Esophagus squamous epithelium (tissue), 5 donors: ENCODE results near the gene ZNF93. TPM values are rescaled to one million over a fixed set of nuclear protein-coding genes. Genes with fewer than 3 reads are reported as not detected.
A peak's percentile ranks its signal among the peaks of the same experiment; 100 is the strongest.
"Not testable (repeated sequence)": the region's sequence is repeated elsewhere in the genome, so short reads cannot be mapped to it uniquely, and the experiment has no call there.

Source experiments
- DNase-seq: peaks from one replicate; lab custom pipeline; 2025; lab: John Stamatoyannopoulos, UW
- H3K27ac ChIP-seq, 4 donors: fragments of 200-600 bp; sonication (generic); one replicate each; pipeline ENCODE4 v1.5.1; 2016 to 2019; ENCODE audit warnings: mild to moderate bottlenecking in 1 of 4
- H3K27me3 ChIP-seq, 4 donors: fragments of 200-600 bp; sonication (generic); 1 replicate in 3 of 4; 2 replicates in 1 of 4; pipeline versions ENCODE4 v1.5.1 to v1.6.0; 2017 to 2021; ENCODE audit warnings: antibody characterized with exemption in 1 of 4
- H3K36me3 ChIP-seq, 3 donors: fragments of 200-600 bp; sonication (generic); one replicate each; pipeline ENCODE4 v1.5.1; 2016 to 2019
- H3K4me1 ChIP-seq, 3 donors: fragments of 200-600 bp; sonication (generic); one replicate each; pipeline ENCODE4 v1.5.1; 2017 to 2019
- H3K4me3 ChIP-seq, 4 donors: fragments of 200-600 bp; sonication (generic); 1 replicate in 3 of 4; 2 replicates in 1 of 4; pipeline ENCODE4 v1.5.1; 2016 to 2019; ENCODE audit warnings: mild to moderate bottlenecking in 2 of 4, moderate library complexity in 1 of 4
- H3K9me3 ChIP-seq, 3 donors: fragments of 200-600 bp; sonication (generic); one replicate each; pipeline ENCODE4 v1.5.1; 2016 to 2019
- POLR2A ChIP-seq, 4 donors: fragments of 450-650 bp; IDR thresholded peaks; one replicate each; pipeline ENCODE4 v1.6.1; 2017; ENCODE audit warnings: antibody characterized with exemption in 4 of 4, mild to moderate bottlenecking in 4 of 4, moderate library complexity in 3 of 4
- WGBS, 2 donors: methylation state at CpG; one replicate each; pipeline ENCODE4 v1.1.5; 2018; 5-methylcytosine and 5-hydroxymethylcytosine counted together
- intact Hi-C: fragments of 100-400 bp; cut with DNase I; formaldehyde crosslinking; loops from one replicate; pipeline ENCODE4 v1.15.0; 2022
- total RNA-seq, 4 donors: library from RNA; depleted of rRNA; stranded (reverse); fragments of >200 nt; gene quantifications; one replicate each; pipeline ENCODE4 v1.1.0, GENCODE V29; 2016
- TF ChIP-seq, protein P1 (sequence below), 6 experiments: fragments of 450-650 bp in 4 of 6; fragments of 200-600 bp in 2 of 6; sonication (generic) in 2 of 6; IDR thresholded peaks; one replicate each; pipeline ENCODE4 v1.5.1; 2016 to 2019; ENCODE audit warnings: antibody characterized with exemption in 6 of 6, mild to moderate bottlenecking in 4 of 6, moderate library complexity in 4 of 6
- donor health status: DM: yes; HTN: yes; CAD: no.

ZNF93 gene
- total RNA-seq: 10 to 100 TPM in 1 of 4 donors, 1 to 10 TPM in 3; 4.7 to 12.7 (median 7.4) TPM

DNA sequence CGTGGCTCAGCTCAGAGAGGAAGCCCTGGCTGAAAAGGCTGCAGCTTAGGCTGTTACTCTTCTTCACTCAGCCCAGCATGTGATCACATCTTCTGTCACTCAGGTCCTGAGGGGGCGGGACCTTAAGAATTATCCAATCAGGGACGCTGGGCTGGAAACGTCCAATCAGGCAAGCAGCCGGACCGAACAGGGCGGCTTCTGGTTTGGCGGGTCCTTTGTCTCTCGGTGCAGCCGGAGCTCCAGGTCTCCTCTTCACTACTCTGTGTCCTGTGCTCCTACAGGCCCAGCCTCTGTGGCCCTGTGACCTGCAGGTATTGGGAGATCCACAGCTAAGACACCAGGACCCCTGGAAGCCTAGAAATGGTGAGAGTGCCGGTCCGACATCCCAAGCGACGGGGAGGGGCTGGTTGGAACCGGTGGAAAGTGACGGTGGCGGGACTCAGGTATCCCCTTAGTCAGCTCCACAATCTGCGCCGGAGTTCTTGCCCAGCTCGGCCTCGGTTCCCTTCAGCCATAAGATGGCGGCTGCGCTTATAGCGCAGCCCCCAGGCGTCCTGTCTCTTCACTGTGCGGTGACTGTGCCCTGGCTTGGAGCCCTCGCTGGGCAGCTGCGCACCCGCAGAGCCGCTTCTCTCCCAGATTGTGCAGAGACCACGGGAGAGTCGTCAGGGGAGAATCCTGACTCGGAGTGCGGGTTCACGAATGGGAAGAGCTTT lies at the start of gene ZNF93:
TSS of gene ZNF93 (plus strand) at position 218 of the 716 bp plus-strand sequence. CDS start at position 361, 143 bp downstream.
- Histone ChIP-seq H3K4me3 (peak within 1 kb of the TSS; percentile 43 to 86 (median 68)), H3K9me3 (peaks cover 0 to 34% (median 7%) of the 10 kb centered on the region in 3 donors), H3K27ac (peak within 1 kb of the TSS; percentile 77 to 96 (median 87)), H3K36me3 (no peaks in the 10 kb centered on the region), H3K4me1 (peaks cover 0 to 15% (median 0%) of the 10 kb centered on the region in 3 donors), H3K27me3 (no peaks in the 10 kb centered on the region)
- 1% methylated on average over 14 to 17 of the region's 35 CpGs for WGBS, 2 donors
- DNase-seq: peak; percentile 79
- intact Hi-C loops: loop anchor here (5.0 kb wide), 1 partner anchor 79 kb away; the partner anchor contains the start of gene ZNF506
- TF ChIP-seq, protein P1, sequence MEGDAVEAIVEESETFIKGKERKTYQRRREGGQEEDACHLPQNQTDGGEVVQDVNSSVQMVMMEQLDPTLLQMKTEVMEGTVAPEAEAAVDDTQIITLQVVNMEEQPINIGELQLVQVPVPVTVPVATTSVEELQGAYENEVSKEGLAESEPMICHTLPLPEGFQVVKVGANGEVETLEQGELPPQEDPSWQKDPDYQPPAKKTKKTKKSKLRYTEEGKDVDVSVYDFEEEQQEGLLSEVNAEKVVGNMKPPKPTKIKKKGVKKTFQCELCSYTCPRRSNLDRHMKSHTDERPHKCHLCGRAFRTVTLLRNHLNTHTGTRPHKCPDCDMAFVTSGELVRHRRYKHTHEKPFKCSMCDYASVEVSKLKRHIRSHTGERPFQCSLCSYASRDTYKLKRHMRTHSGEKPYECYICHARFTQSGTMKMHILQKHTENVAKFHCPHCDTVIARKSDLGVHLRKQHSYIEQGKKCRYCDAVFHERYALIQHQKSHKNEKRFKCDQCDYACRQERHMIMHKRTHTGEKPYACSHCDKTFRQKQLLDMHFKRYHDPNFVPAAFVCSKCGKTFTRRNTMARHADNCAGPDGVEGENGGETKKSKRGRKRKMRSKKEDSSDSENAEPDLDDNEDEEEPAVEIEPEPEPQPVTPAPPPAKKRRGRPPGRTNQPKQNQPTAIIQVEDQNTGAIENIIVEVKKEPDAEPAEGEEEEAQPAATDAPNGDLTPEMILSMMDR (IDR thresholded peaks at IDR 0.05): no peak
- TF ChIP-seq POLR2A (IDR thresholded peaks at IDR 0.05): peak in 3 of 4 donors; percentile 36 to 66 (median 54)

GRCh38 chr19:19851740-19852139 lies 49.0 kb upstream of the ZNF93 start:
- H3K4me1 ChIP-seq, H3K9me3 ChIP-seq, H3K36me3 ChIP-seq, intact Hi-C loops, H3K27ac ChIP-seq, H3K4me3 ChIP-seq, DNase-seq, H3K27me3 ChIP-seq: not testable (repeated sequence)
- WGBS, 2 donors: 36 to 71% methylated on average over 2 of the region's 2 CpGs

- no peaks in the 10 kb centered on the region for H3K4me1 ChIP-seq
- H3K27ac ChIP-seq: no peak overlapping the region
- DNase-seq: no peak
- H3K9me3 ChIP-seq: peaks cover 0 to 14% (median 0%) of the 10 kb centered on the region in 3 donors
- peaks cover 0 to 12% (median 1%) of the 10 kb centered on the region in 4 donors for H3K27me3 ChIP-seq
- TF ChIP-seq, protein P1 (IDR thresholded peaks at IDR 0.05): no peak
- no peak for TF ChIP-seq POLR2A (IDR thresholded peaks at IDR 0.05)
- H3K4me3 ChIP-seq: no peak overlapping the region
- no peaks in the 10 kb centered on the region for H3K36me3 ChIP-seq
- intact Hi-C loops: no loop called here
- 85 to 88% methylated on average over 2 of the region's 2 CpGs for WGBS, 2 donors
Observed at GRCh38 chr19:19858751-19859150, 42.0 kb upstream of the ZNF93 start.

DNA sequence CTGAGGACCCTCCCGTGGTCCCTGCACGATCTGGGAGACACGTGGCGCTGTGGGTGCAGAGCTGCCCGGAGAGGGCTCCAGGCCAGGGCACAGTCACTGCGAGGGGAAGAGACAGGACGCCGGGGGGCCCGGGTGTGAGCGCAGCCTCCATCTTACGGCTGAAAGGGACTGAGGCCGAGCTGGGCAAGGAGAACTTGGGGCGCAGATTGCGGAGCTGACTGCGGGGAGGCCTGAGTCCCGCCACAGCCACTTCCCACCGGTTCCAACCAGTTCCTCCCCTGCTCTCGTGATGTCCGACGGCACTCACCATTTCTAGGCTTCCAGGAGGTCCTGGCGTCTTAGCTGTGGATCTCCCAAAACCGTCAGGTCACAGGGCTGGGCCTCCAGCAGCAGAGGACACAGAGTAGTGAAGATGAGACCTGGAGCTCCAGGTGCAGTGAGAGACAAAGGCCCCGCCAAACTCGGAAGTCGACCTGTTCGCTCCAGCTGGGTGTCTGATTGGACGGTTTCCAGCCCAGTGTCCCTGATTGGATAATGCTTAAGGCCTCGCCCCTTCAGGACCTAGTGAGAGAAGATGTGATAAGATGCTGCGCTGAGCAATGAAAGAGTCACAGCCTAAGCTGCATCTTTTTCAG lies 39.9 kb upstream of the ZNF93 start:
- TF ChIP-seq POLR2A (IDR thresholded peaks at IDR 0.05): no peak
- TF ChIP-seq, protein P1 (IDR thresholded peaks at IDR 0.05): no peak
- intact Hi-C loops: no loop called here
- DNase-seq: no peak
- no peak overlapping the region for H3K27ac ChIP-seq
- peak overlapping the region in 3 of 4 donors; percentile 11 to 35 (median 27) for H3K4me3 ChIP-seq
- H3K27me3 ChIP-seq: peaks cover 0 to 12% (median 1%) of the 10 kb centered on the region in 4 donors
- H3K9me3 ChIP-seq: peaks cover 0 to 18% (median 0%) of the 10 kb centered on the region in 3 donors
- 22 to 28% methylated on average over 4 to 14 of the region's 29 CpGs for WGBS, 2 donors
- H3K4me1 ChIP-seq: peaks cover 0 to 6% (median 0%) of the 10 kb centered on the region in 3 donors
- no peaks in the 10 kb centered on the region for H3K36me3 ChIP-seq

DNA sequence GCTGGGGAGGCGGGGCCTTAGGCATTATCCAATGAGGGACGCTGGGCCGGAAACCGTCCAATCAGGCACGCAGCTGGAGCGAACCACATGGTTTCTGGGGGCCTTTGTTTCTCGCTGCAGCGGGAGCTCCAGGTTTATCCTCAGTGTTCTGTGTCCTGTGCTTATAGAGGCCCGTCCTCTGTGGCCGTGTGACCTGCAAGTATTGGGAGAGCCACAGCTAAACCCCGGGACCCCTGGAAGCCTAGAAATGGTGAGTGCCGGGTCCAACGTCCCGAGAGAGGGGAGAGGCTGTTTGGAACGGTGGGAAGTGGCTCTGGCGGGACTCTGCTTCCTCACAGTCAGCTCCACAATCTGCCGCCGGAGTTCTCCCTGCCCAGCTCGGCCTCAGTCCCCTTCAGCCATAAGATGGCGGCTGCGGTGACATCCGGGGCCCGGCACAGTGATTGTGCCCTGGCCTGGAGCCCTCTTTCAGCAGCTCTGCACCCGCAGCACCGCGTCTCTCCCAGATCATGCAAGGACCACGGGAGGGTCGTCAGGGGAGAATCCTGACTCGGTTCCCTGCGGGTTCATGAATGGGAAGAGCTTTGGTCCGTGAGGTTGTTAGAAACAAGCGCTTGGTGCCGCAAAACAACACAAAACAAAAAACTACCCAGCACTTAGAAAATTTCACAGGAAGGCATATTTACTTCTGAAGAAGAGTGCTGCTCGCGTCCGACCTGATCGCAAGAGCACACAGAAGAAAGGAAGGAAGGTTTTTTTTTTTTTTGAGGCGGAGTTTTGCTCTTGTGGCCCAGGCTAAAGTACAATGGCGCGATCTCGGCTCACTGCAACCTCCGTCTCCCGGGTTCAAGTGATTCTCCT lies 34.8 kb upstream of the ZNF93 start, which contains the start of gene ZNF253:
TSS of gene ZNF253 (plus strand) at position 133 of the 861 bp plus-strand sequence. CDS start at position 248, 115 bp downstream.
- H3K27ac ChIP-seq: peak within 1 kb of the TSS; percentile 79 to 97 (median 96)
- DNase-seq: peak; percentile 70
- H3K9me3 ChIP-seq: peaks cover 0 to 32% (median 4%) of the 10 kb centered on the region in 3 donors
- peak in 3 of 4 donors; percentile 14 to 90 (median 89) for TF ChIP-seq POLR2A (IDR thresholded peaks at IDR 0.05)
- TF ChIP-seq, protein P1 (IDR thresholded peaks at IDR 0.05): no peak
- intact Hi-C loops: no loop called here
- H3K27me3 ChIP-seq: peaks cover 0 to 1% (median 0%) of the 10 kb centered on the region in 4 donors
- peaks cover 9 to 34% (median 9%) of the 10 kb centered on the region in 3 donors for H3K4me1 ChIP-seq
- H3K36me3 ChIP-seq: no peaks in the 10 kb centered on the region
- 1% methylated on average over 25 to 29 of the region's 43 CpGs for WGBS, 2 donors
- H3K4me3 ChIP-seq: peak within 1 kb of the TSS; percentile 61 to 86 (median 73)
